A549 (cell line): Measurements from ENCODE around the gene SH3D21. TPM values are rescaled to one million over a fixed set of nuclear protein-coding genes. Genes with fewer than 3 reads are reported as not detected.

Experiments used
- ATAC-seq, 2 experiments: fragments of 200-7000 bp in 1 of 2; fragments of >200 bp in 1 of 2; cut with Nextera tagmentation in 1 of 2; cut with Tn5 transposase in 1 of 2; 3 replicates each; pipeline versions ENCODE4 v1.8.0 to v1.9.1; 2018 to 2020; ENCODE audit warnings: mild to moderate bottlenecking in 1 of 2, moderate library complexity in 1 of 2
- CTCF ChIA-PET: fragments of 300-600 bp; sonication (Branson Sonifier 250); formaldehyde crosslinking; extraction: SDS; loops from one replicate; lab custom pipeline; 2021; ENCODE audit warnings: antibody characterized with exemption, inconsistent platforms; lab: Yijun Ruan, JAX
- POLR2A ChIA-PET: fragments of 350-600 bp; formaldehyde crosslinking; extraction: SDS; loops from one replicate; lab custom pipeline; 2021; ENCODE audit warnings: antibody characterized with exemption, inconsistent platforms; lab: Yijun Ruan, JAX
- DNase-seq, 2 experiments: peaks; one replicate each; pipeline versions ENCODE4 v3.0.0 to v3.0.0-alpha.2; 2011 to 2016; ENCODE audit warnings: low read depth in 1 of 2, low spot score in 1 of 2
- FAIRE-seq: peaks from 2 replicates; lab custom pipeline; 2011; peaks lifted over from hg19 to GRCh38; lab: Jason Lieb, UNC
- H3K27ac ChIP-seq, 2 experiments: fragments of >200 bp; sonication (Bioruptor Twin); formaldehyde crosslinking; 3 replicates each; pipeline ENCODE4 v1.5.1; 2016 to 2017
- H3K4me1 ChIP-seq: fragments of >200 bp; sonication (Bioruptor Twin); formaldehyde crosslinking; 3 replicates; pipeline ENCODE4 v1.6.1; 2016
- H3K4me2 ChIP-seq: fragments of >200 bp; sonication (Bioruptor Twin); formaldehyde crosslinking; 3 replicates; pipeline ENCODE4 v1.6.1; 2016
- H3K4me3 ChIP-seq: fragments of >200 bp; sonication (Bioruptor Twin); formaldehyde crosslinking; 3 replicates; pipeline ENCODE4 v1.5.1; 2016
- H3K9me3 ChIP-seq: fragments of >200 bp; sonication (Bioruptor Twin); formaldehyde crosslinking; 3 replicates; pipeline ENCODE4 v1.6.1; 2016
- E2F6 ChIP-seq: IDR thresholded peaks from 2 replicates; pipeline ENCODE4 v1.6.1; 2012; ENCODE audit warnings: low read depth, borderline replicate concordance
- EHMT2 ChIP-seq: fragments of 200-600 bp; sonication (generic); IDR thresholded peaks from 2 replicates; pipeline ENCODE4 v1.6.1; 2016; ENCODE audit warnings: antibody characterized with exemption, low read depth, mild to moderate bottlenecking, moderate library complexity
- EP300 ChIP-seq, 2 experiments: fragments of >200 bp; sonication (Bioruptor Twin); formaldehyde crosslinking; IDR thresholded peaks; 2 replicates in 1 of 2; 3 replicates in 1 of 2; pipeline ENCODE4 v1.6.1; 2016 to 2017
- ESRRA ChIP-seq: fragments of 150-350 bp; IDR thresholded peaks from 2 replicates; pipeline ENCODE4 v1.6.1; 2014; ENCODE audit warnings: mild to moderate bottlenecking, low read length, borderline replicate concordance
- FOSB ChIP-seq: fragments of 250-450 bp; sonication (Bioruptor Pico); IDR thresholded peaks from 2 replicates; pipeline ENCODE4 v1.5.0; 2020; ENCODE audit warnings: mild to moderate bottlenecking, moderate library complexity
- FOSL2 ChIP-seq, 2 experiments: fragments of 450-650 bp in 1 of 2; fragments of >200 bp in 1 of 2; sonication (Bioruptor Twin) in 1 of 2; formaldehyde crosslinking; IDR thresholded peaks; 2 replicates each; pipeline versions ENCODE4 v1.5.0 to v1.6.1; 2016 to 2020; ENCODE audit warnings: mild to moderate bottlenecking in 1 of 2, moderate library complexity in 1 of 2
- FOXS1 ChIP-seq: fragments of 250-450 bp; sonication (Bioruptor Pico); IDR thresholded peaks from 2 replicates; pipeline ENCODE4 v1.5.0; 2020; ENCODE audit warnings: mild to moderate bottlenecking, moderate library complexity
- GATA3 ChIP-seq: IDR thresholded peaks from 2 replicates; pipeline ENCODE4 v1.6.1; 2012; ENCODE audit warnings: borderline replicate concordance
- HDAC2 ChIP-seq: fragments of 200-600 bp; sonication (generic); IDR thresholded peaks from 2 replicates; pipeline ENCODE4 v1.6.1; 2016
- HOXB5 ChIP-seq: fragments of 250-450 bp; sonication (Bioruptor Pico); IDR thresholded peaks from 2 replicates; pipeline ENCODE4 v1.5.0; 2020; ENCODE audit warnings: mild to moderate bottlenecking, moderate library complexity
- JUN ChIP-seq, 2 experiments: fragments of >200 bp; sonication (Bioruptor Twin); formaldehyde crosslinking; IDR thresholded peaks; 2 replicates in 1 of 2; 3 replicates in 1 of 2; pipeline ENCODE4 v1.6.1; 2016 to 2017
- JUNB ChIP-seq: fragments of >200 bp; sonication (Bioruptor Twin); formaldehyde crosslinking; IDR thresholded peaks from 2 replicates; pipeline ENCODE4 v1.6.1; 2016
- MAFK ChIP-seq: fragments of 450-650 bp; IDR thresholded peaks from 2 replicates; pipeline ENCODE4 v1.6.1; 2014; ENCODE audit not compliant: partially characterized antibody
- PBX3 ChIP-seq: IDR thresholded peaks from 2 replicates; pipeline ENCODE4 v1.6.1; 2012
- POLR2A ChIP-seq: IDR thresholded peaks from 2 replicates; pipeline ENCODE4 v1.6.1; 2012; ENCODE audit warnings: mild to moderate bottlenecking, low read length
- RAD21 ChIP-seq, 2 experiments: fragments of >200 bp in 1 of 2; sonication (Bioruptor Twin) in 1 of 2; formaldehyde crosslinking in 1 of 2; IDR thresholded peaks in 1 of 2; conservative IDR thresholded peaks in 1 of 2; 2 replicates in 1 of 2; 3 replicates in 1 of 2; pipeline ENCODE4 v1.6.1; 2012 to 2018; ENCODE audit warnings: inconsistent platforms in 1 of 2
- REST ChIP-seq: fragments of 200-600 bp; sonication (generic); IDR thresholded peaks from 2 replicates; pipeline ENCODE4 v1.6.1; 2016; ENCODE audit warnings: antibody characterized with exemption, mild to moderate bottlenecking, moderate library complexity
- RFX5 ChIP-seq: fragments of 450-650 bp; IDR thresholded peaks from 2 replicates; pipeline ENCODE4 v1.7.1; 2014; ENCODE audit warnings: antibody characterized with exemption, mild to moderate bottlenecking, moderate library complexity
- SMC3 ChIP-seq: fragments of >200 bp; sonication (Bioruptor Twin); formaldehyde crosslinking; IDR thresholded peaks from 3 replicates; pipeline ENCODE4 v1.6.1; 2018; ENCODE audit warnings: inconsistent platforms
- SREBF2 ChIP-seq: fragments of 450-650 bp; IDR thresholded peaks from 2 replicates; pipeline ENCODE4 v1.6.1; 2014; ENCODE audit warnings: mild to moderate bottlenecking, moderate library complexity
- ZFP36 ChIP-seq: fragments of 450-650 bp; IDR thresholded peaks from 2 replicates; pipeline ENCODE4 v1.6.1; 2014; ENCODE audit warnings: borderline replicate concordance; ENCODE audit not compliant: partially characterized antibody
- WGBS: methylation state at CpG from one replicate; pipeline ENCODE4 v1.1.6; 2017; ENCODE audit errors: missing lambda C conversion rate; 5-methylcytosine and 5-hydroxymethylcytosine counted together
- polyA plus RNA-seq, 4 experiments: library from polyadenylated mRNA; depleted of rRNA in 3 of 4; stranded (reverse); fragments of >200 nt; fragmentation: RNase III in 1 of 4; extraction: RNeasy Plus Mini Kit Qiagen cat#74134 plus additional on column Dnase treatment in 1 of 4; gene quantifications; 2 replicates in 3 of 4; 3 replicates in 1 of 4; pipeline ENCODE4 v1.2.3, GENCODE V29; 2011 to 2017

The SH3D21 gene
- polyA plus RNA-seq, 2 of the 4 experiments (the other 2 are of a cell fraction) = 0.41 to 1.1 TPM

DNA sequence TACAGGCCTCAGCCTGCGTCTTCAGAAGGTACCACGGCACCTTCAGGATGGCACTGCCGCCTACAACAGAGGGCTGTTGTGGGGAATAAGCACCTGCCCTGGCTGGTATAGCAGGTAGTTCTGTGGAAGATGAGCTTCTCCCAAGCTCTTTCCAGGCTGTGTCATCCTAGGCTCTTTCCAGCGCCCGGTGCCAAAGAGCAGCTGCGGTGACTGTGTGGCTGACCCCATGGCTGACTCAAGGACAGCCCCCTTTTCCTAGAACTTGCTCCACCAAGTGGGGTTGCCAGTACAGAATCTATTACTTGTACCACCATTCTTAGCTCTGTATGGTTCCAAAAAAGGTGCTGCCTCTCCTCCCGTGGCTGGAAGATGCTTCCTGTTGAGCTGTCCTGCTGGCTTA, 39.2 kb downstream of the SH3D21 start:
- H3K4me2 ChIP-seq = no peak overlapping the region
- ChIA-PET POLR2A (no interaction called here), CTCF (interaction anchor here (0.7 to 17.8 kb wide), 5 partner anchors 18 to 76 kb away, joined by 3 to 201 read pairs (median 3); partner anchors contain the start of gene SH3D21)
- FAIRE-seq (no peak), DNase-seq (no peak), ATAC-seq (no peak)
- no peak for TF ChIP-seq RFX5
- no peak overlapping the region for H3K4me3 ChIP-seq
- no peak overlapping the region for H3K27ac ChIP-seq
- H3K9me3 ChIP-seq = no peaks in the 10 kb centered on the region
- H3K4me1 ChIP-seq = peaks cover 27% of the 10 kb centered on the region
- WGBS = 87% methylated on average over 3 of the region's 7 CpGs

DNA sequence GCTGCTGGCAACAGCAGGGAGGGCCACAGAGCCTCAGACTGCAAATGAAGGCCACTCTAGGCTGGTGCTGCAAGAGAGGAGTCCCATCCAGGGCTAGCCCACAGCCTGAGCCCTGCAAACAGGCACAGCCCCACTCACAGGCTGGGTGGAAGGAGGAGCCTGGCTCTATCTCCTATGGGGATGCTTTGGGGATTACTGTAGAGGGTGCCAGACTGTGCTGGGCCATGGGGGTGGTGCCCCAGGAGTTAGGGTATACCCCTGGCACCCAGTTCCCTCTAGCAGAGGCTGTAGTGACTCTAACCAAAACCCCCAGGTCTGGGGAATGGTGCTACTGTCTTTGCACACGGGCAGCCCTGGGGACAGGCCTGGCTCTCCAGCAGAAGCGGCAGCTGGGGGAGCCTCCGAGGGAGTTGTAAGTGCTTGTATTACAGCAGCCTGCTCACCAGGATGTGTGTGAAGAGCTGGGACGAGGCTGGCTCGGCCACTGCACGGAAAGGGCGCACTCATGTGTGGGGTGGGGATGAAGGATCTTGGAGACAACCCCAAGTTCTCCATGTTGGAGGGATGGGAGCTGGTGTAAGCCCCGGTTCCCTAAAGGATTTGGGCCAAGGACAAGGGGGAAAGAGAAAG, 40.7 kb downstream of the SH3D21 start:
- no peak overlapping the region for H3K4me3 ChIP-seq
- H3K9me3 ChIP-seq = no peaks in the 10 kb centered on the region
- TF ChIP-seq FOXS1 (CRISPR knock-in tag) (no peak), E2F6 (no peak), SMC3 (no peak), JUN (IDR thresholded peaks at IDR 0.05) (no peak), SREBF2 (no peak), HOXB5 (CRISPR knock-in tag) (no peak)
- ChIA-PET POLR2A (no interaction called here), CTCF (interaction anchor here (1.1 to 17.8 kb wide), 3 partner anchors 9 to 75 kb away, joined by 3 to 201 read pairs (median 9); no protein-coding TSS in a partner anchor)
- WGBS = 91% methylated on average over 4 of the region's 8 CpGs
- no peak overlapping the region for H3K4me2 ChIP-seq
- peaks cover 42% of the 10 kb centered on the region for H3K4me1 ChIP-seq
- FAIRE-seq = no peak
- H3K27ac ChIP-seq = peak overlapping the region in 1 of 2 experiments; percentile 16; a peak in 1 of 6 replicates
- no peak for ATAC-seq
- DNase-seq = no peak

GRCh38 chr1:36349241-36349671, 43.1 kb downstream of the SH3D21 start:
- ChIA-PET POLR2A (no interaction called here), CTCF (interaction anchor here (0.8 to 17.8 kb wide), 5 partner anchors 8 to 72 kb away, joined by 3 to 201 read pairs (median 4); no protein-coding TSS in a partner anchor)
- H3K4me1 ChIP-seq = peaks cover 50% of the 10 kb centered on the region
- WGBS = 53% methylated on average over 7 of the region's 7 CpGs
- no peaks in the 10 kb centered on the region for H3K9me3 ChIP-seq
- peak overlapping the region; percentile 87 to 93 for H3K27ac ChIP-seq
- peak overlapping the region; percentile 80 for H3K4me2 ChIP-seq
- no peak for TF ChIP-seq RAD21 (conservative IDR thresholded peaks at IDR 0.05 in 1 of 2, IDR thresholded peaks at IDR 0.05 in 1 of 2)
- no peak for TF ChIP-seq FOXS1 (CRISPR knock-in tag)
- no peak for TF ChIP-seq FOSB (CRISPR knock-in tag)
- no peak for TF ChIP-seq RFX5
- TF ChIP-seq PBX3 = no peak
- TF ChIP-seq GATA3 = no peak
- TF ChIP-seq ESRRA = no peak
- no peak for TF ChIP-seq JUNB
- TF ChIP-seq EHMT2 = no peak
- H3K4me3 ChIP-seq = no peak overlapping the region
- DNase-seq (no peak), FAIRE-seq (no peak), ATAC-seq (no peak)

GRCh38 chr1:36349839-36350238, 43.7 kb downstream of the SH3D21 start:
- POLR2A ChIA-PET = interaction anchor here (2.4 kb wide), 1 partner anchor 37 kb away, joined by 9 read pairs; no protein-coding TSS in a partner anchor
- no peak for DNase-seq
- no peak for TF ChIP-seq POLR2A
- no peak for TF ChIP-seq REST
- no peak for TF ChIP-seq SREBF2
- TF ChIP-seq FOSL2 (IDR thresholded peaks at IDR 0.05) = no peak
- no peak for TF ChIP-seq FOSL2 (CRISPR knock-in tag; IDR thresholded peaks at IDR 0.05)
- no peak for TF ChIP-seq EP300 (IDR thresholded peaks at IDR 0.05)
- no peak for TF ChIP-seq HDAC2
- no peak for TF ChIP-seq ZFP36
- TF ChIP-seq MAFK = no peak
- TF ChIP-seq RFX5 = no peak
- TF ChIP-seq, all 56 proteins: peak for 0

More at GRCh38 chr1:36349839-36350238, 43.7 kb downstream of the SH3D21 start:
- CTCF ChIA-PET = interaction anchor here (0.8 to 17.8 kb wide), 4 partner anchors 9 to 71 kb away, joined by 3 to 201 read pairs (median 6); no protein-coding TSS in a partner anchor
- FAIRE-seq (no peak), ATAC-seq (no peak)
- Histone ChIP-seq H3K4me2 (peak overlapping the region; percentile 80), H3K4me1 (peaks cover 50% of the 10 kb centered on the region), H3K4me3 (no peak overlapping the region), H3K9me3 (no peaks in the 10 kb centered on the region), H3K27ac (peak overlapping the region; percentile 87 to 93)
- WGBS = 86% methylated on average over 16 of the region's 16 CpGs
